OCI-LY7 (cell line): ENCODE data around the gene HNRNPAB. TPM values are rescaled to one million over a fixed set of nuclear protein-coding genes. Genes with fewer than 3 reads are reported as not detected.
"Not testable (repeated sequence)": the region's sequence is repeated elsewhere in the genome, so short reads cannot be mapped to it uniquely, and the experiment has no call there.

Experiments used
- BruUV-seq: library from RNA; stranded (reverse); fragments of 400-500 nt; replicated peaks from 2 replicates; lab custom pipeline; 2021; lab: Mats Ljungman, UMichigan
- CTCF ChIA-PET: fragments of 300-600 bp; sonication (Branson Sonifier 250); formaldehyde crosslinking; loops from one replicate; lab custom pipeline; 2022; ENCODE audit warnings: antibody characterized with exemption; ENCODE audit not compliant: unreplicated experiment; lab: Charles Lee
- POLR2A ChIA-PET: fragments of 300-600 bp; sonication (Branson Sonifier 250); formaldehyde crosslinking; loops from one replicate; lab custom pipeline; 2022; ENCODE audit warnings: antibody characterized with exemption; lab: Charles Lee
- DNase-seq: peaks from one replicate; pipeline ENCODE4 v3.0.0-alpha.2; 2015; ENCODE audit warnings: low spot score
- H2AFZ ChIP-seq: fragments of 200-600 bp; sonication (generic), shearing (Covaris generic); 2 replicates; pipeline ENCODE4 v1.6.1; 2014; ENCODE audit warnings: mild to moderate bottlenecking, antibody characterized with exemption, low read length, moderate library complexity
- H3K27ac ChIP-seq: fragments of 200-600 bp; sonication (generic); 2 replicates; pipeline ENCODE4 v1.5.1; 2014; ENCODE audit warnings: mixed run types, low read depth, mild to moderate bottlenecking, moderate library complexity, low read length, inconsistent platforms; ENCODE audit not compliant: poor library complexity, severe bottlenecking
- H3K36me3 ChIP-seq: fragments of 200-600 bp; sonication (generic); 2 replicates; pipeline ENCODE4 v1.6.1; 2014; ENCODE audit warnings: mild to moderate bottlenecking, antibody characterized with exemption, low read length, moderate library complexity, mixed read lengths; ENCODE audit not compliant: insufficient read depth
- H3K4me1 ChIP-seq: fragments of 200-600 bp; sonication (generic); 2 replicates; pipeline ENCODE4 v1.5.1; 2014; ENCODE audit warnings: mild to moderate bottlenecking, low read length; ENCODE audit not compliant: insufficient read depth, poor library complexity, severe bottlenecking
- H3K4me2 ChIP-seq: fragments of 200-600 bp; sonication (generic); 2 replicates; pipeline ENCODE4 v1.6.1; 2014; ENCODE audit warnings: mild to moderate bottlenecking, low read length
- H3K4me3 ChIP-seq: fragments of 200-600 bp; sonication (generic); 2 replicates; pipeline ENCODE4 v1.5.1; 2014; ENCODE audit warnings: mild to moderate bottlenecking, low read depth, low read length; ENCODE audit not compliant: poor library complexity, severe bottlenecking
- H3K79me2 ChIP-seq: fragments of 200-600 bp; sonication (generic); 2 replicates; pipeline ENCODE4 v1.6.1; 2016; ENCODE audit warnings: low read depth, mild to moderate bottlenecking, low read length, moderate library complexity, mixed read lengths; ENCODE audit not compliant: insufficient read depth
- H3K9me2 ChIP-seq: fragments of 200-600 bp; sonication (generic); 2 replicates; pipeline ENCODE4 v1.6.1; 2016; ENCODE audit warnings: mild to moderate bottlenecking, low read length, mixed read lengths; ENCODE audit not compliant: insufficient read depth
- H3K9me3 ChIP-seq: fragments of 200-600 bp; sonication (generic); 2 replicates; pipeline ENCODE4 v1.6.1; 2014; ENCODE audit warnings: mild to moderate bottlenecking, mixed run types, low read length, mixed read lengths
- H4K20me1 ChIP-seq: fragments of 200-600 bp; sonication (generic); 2 replicates; pipeline ENCODE4 v1.6.1; 2014; ENCODE audit warnings: mild to moderate bottlenecking, antibody characterized with exemption, low read length, moderate library complexity, mixed read lengths; ENCODE audit not compliant: insufficient read depth
- CTCF ChIP-seq: fragments of 200-600 bp; sonication (generic); conservative IDR thresholded peaks from 2 replicates; pipeline ENCODE4 v1.5.1; 2014; ENCODE audit warnings: mild to moderate bottlenecking, antibody characterized with exemption, low read length, moderate library complexity, mixed read lengths
- EZH2phosphoT487 ChIP-seq: fragments of 200-600 bp; sonication (generic); IDR thresholded peaks from 2 replicates; pipeline ENCODE4 v1.6.1; 2018; ENCODE audit warnings: low read depth, borderline replicate concordance, mild to moderate bottlenecking, mixed run types, antibody characterized with exemption, low read length, moderate library complexity, mixed read lengths
- intact Hi-C: fragments of 100-400 bp; cut with micrococcal nuclease; formaldehyde crosslinking; loops from one replicate; pipeline ENCODE4 v1.10.0; 2022; ENCODE audit not compliant: unreplicated experiment
- total RNA-seq, 2 experiments: library from RNA; depleted of rRNA in 1 of 2; stranded (reverse); fragments of >200 nt in 1 of 2; shearing (Covaris generic) in 1 of 2; gene quantifications; 2 replicates each; pipeline ENCODE4 v1.2.3, GENCODE V29; 2014 to 2022

Gene HNRNPAB
- total RNA-seq, 2 experiments from 2014 or later, result 146 to 350 TPM

GRCh38 chr5:178196281-178196812, 8.0 kb upstream of the HNRNPAB start:
- intact Hi-C loops, result no loop called here
- Histone ChIP-seq H3K79me2 (no peaks in the 10 kb centered on the region), H3K4me2 (no peak overlapping the region), H3K27ac (no peak overlapping the region), H3K9me3 (no peaks in the 10 kb centered on the region), H4K20me1 (no peaks in the 10 kb centered on the region), H3K9me2 (no peaks in the 10 kb centered on the region), H3K4me3 (no peak overlapping the region), H2AFZ (no peak overlapping the region), H3K36me3 (no peaks in the 10 kb centered on the region), H3K4me1 (no peaks in the 10 kb centered on the region)
- TF ChIP-seq EZH2phosphoT487, result no peak
- TF ChIP-seq CTCF, result no peak
- no peak for DNase-seq
- POLR2A ChIA-PET, result interaction anchor here (0.9 kb wide), 2 partner anchors 11 to 1540 kb away, joined by 3 read pairs; no protein-coding TSS in a partner anchor
- BruUV-seq, result no TSS peak
- CTCF ChIA-PET, result no interaction called here

DNA sequence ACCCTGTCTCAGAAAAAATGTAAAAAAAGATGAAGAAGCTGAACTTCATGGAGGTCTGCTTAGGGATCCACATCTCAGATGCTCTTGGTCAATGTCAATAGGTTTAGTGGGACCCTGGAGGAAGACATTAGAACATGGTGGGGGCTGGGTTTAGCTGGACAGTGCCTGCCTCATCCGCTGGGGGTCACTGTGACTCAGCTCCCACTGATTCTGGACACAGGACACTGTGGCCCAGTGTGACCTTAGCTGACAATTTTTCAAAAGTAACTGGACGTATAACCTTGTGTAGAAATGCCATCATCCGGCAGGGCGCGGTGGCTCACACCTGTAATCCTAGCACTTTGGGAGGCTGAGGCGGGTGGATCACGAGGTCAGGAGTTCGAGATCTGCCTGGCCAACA, 7.3 kb upstream of the HNRNPAB start:
- H3K27ac ChIP-seq, result no peak overlapping the region

GRCh38 chr5:178198151-178198550, 6.2 kb upstream of the HNRNPAB start:
- H3K9me3 ChIP-seq, POLR2A ChIA-PET, CTCF ChIA-PET: not testable (repeated sequence)

More for the DNA sequence above, 7.3 kb upstream of the HNRNPAB start:
- no peaks in the 10 kb centered on the region for H3K9me2 ChIP-seq
- no peak for DNase-seq
- no peak overlapping the region for H3K4me2 ChIP-seq
- H3K36me3 ChIP-seq, result no peaks in the 10 kb centered on the region
- POLR2A ChIA-PET, result interaction anchor here (0.9 kb wide), 1 partner anchor 12 kb away, joined by 3 read pairs; no protein-coding TSS in a partner anchor
- no peak overlapping the region for H3K4me3 ChIP-seq
- intact Hi-C loops, result no loop called here
- H4K20me1 ChIP-seq, result no peaks in the 10 kb centered on the region
- H3K9me3 ChIP-seq, result no peaks in the 10 kb centered on the region
- no peak overlapping the region for H2AFZ ChIP-seq
- no TSS peak for BruUV-seq
- TF ChIP-seq CTCF (peak; percentile 70), EZH2phosphoT487 (no peak)
- CTCF ChIA-PET, result no interaction called here
- no peaks in the 10 kb centered on the region for H3K79me2 ChIP-seq
- no peaks in the 10 kb centered on the region for H3K4me1 ChIP-seq

More at GRCh38 chr5:178198151-178198550, 6.2 kb upstream of the HNRNPAB start:
- H3K79me2 ChIP-seq, H3K27ac ChIP-seq, H3K4me3 ChIP-seq, DNase-seq, H3K9me2 ChIP-seq, H3K4me1 ChIP-seq, H3K36me3 ChIP-seq, BruUV-seq, H3K4me2 ChIP-seq, intact Hi-C loops, H4K20me1 ChIP-seq, H2AFZ ChIP-seq: not testable (repeated sequence)
